ENCODE measurements around the gene NPC1.
"Not testable (repeated sequence)": the region's sequence is repeated elsewhere in the genome, so short reads cannot be mapped to it uniquely, and the experiment has no call there.

Gene NPC1

DNA sequence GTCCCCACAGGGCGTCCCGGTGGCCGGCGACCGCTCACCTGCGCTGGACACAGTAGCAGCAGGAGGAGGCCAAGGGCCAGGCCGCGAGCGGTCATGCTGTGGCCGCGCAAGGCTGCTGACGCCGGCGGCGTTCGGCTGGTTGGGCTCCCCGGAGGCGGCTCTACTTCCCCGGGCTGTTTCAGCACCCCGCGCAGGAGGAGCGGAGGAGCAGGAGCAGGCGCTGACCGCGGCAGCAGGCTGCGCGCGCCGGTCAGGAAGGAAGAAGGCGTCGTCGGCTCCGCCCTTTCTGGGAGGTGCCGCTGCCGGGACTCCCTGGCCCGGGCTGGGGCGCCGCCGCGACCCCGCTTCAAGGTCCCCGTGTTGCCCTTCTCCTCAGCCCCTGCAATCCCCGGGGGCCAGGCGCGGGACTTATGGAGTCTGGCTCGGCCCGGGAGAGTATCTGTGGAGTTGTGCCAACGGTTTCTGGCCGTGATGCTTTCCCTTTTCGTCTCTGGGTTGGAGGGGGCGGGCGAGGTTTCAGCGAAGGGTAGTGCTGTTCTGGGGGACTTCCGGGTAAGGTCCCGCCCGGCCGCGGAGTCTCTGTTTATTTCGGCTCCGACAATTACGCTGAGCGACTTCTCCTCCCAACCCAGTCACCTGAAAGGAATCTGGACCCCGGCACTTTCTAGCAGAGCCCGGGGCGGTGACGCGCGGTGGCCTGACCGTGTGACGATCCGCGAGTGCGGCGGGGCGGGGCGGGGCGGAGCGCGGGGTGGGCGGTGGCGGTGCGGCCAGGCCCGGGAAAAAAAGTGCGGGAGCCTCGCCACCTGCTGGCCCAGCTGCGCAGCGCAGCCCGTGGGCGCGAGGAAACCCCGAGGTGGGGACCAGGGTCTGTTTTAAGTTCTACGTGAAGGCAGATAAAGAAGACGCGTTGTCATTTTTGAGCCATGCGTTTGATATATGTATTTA lies at the start of gene NPC1:
Gene NPC1, minus strand, starts transcription at position 258 of the 948 bp plus-strand sequence. Its CDS starts 163 bp downstream, at position 95.
- DNase-seq (ENCODE audit: extremely low read depth in 1 of 2, low read depth in 1 of 2), result peak; percentile 84 to 87

DNA sequence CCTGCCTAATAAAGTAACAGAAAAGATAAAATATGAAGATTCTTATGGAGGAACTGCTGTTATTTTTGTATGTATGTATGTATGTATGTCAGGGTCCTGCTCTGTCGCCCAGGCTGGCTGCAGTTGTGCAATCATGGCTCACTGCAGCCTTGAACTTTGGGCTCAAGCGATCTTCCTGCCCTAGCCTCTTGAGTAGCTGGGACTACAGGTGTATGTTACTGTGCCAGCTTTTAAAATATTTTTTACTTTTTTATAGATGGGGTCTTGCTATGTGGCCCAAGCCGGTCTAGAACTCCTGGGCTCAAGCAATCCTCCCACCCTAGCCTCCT lies 49.7 kb upstream of the NPC1 start:
- DNase-seq (ENCODE audit: extremely low read depth in 1 of 2, low read depth in 1 of 2), result no peak

DNA sequence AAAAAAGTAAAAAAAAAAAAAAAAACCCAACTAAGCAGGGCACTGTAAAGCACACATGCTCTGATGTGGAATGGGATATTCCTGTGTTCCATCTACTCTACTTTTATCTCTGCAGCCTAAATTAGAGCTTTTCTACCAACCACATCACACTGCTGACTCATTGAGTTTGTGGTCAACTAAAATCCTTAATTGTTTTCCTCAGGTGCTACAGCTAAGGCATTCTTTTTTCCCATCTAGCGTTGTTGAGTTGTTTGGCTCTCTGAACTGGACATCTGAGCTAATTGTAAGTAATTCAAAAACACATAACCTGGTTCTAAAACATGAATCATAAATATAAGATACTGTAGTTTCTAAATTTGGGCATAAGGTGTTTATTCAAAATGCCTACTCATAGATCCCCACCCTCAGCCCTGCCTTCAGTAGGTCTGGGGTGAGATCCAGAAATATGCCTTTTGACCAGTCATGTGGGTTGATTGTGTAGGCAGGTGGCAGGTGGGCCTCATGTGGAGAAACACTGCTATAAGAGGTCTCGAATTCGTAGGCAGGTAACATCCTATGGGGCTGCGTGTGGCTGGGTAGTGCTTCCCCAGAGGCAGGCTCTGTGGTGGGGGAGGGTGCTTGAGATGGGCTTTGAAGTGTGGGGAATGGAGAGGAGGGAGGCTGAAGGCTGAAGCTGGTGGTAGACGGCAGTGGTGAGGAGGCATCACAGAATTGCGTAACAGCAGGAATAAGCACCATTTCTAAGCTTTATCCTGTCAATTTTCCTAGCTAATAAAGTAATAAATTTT lies 49.2 kb upstream of the NPC1 start:
- no peak for DNase-seq (ENCODE audit: extremely low read depth in 1 of 2, low read depth in 1 of 2)

DNA sequence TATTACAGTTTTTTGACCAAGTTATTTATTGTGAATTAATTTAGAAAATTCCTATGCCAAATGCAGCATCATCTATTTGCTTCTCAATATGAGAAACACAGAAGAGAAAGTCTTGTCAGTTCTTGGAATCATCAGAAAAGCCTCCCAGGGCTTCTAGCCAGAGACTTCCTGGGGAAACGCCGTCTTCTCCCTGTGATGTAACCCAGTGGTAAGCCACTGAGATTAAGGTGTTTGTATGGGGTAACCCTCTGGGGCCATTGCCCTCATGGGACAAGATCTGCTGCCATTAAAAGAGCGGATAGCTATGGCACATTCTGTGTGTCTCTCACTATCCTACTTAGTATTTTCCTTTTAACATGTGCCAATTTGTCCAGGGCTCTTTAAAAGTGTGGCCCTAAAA lies 48.4 kb upstream of the NPC1 start:
- DNase-seq (ENCODE audit: extremely low read depth in 1 of 2, low read depth in 1 of 2), result no peak

DNA sequence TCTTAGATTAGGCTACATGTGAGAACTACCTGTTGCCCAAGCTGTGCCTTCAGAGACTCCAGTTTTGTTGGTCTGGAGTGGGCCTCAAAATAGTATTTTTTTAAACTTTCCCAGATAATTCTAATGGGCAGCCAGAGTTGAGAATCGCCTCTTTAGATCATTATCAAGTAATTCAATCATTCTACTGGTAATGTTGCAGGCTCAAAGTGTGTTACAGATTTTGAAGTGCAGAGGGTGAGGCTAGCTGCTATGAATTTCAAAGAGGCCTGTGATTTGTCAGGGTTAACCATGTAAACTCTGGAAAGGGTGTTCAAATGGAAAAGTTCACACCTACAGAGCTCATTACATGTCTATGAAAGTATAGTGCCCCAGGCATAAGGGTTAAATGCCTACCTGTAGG lies 46.3 kb upstream of the NPC1 start:
- no peak for DNase-seq (ENCODE audit: extremely low read depth in 1 of 2, low read depth in 1 of 2)

DNA sequence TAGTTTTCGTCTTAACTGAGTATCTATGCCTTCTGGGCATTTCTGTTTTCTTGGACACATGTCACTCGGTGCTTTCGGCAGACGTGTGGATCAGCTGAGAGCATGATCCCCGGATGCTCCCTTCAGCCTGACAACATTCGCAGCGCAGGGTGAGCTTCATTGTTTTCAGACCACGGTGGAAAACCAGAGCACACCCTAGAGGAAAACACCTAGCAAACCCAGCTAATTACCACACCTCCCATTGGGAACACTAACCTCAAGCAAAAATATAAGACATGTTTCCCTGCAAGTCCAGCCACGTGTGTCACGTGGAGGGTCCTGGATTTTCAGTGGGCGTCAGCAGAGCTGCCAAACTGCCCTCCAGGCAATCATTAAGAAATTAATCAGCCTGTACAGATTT lies 45.4 kb upstream of the NPC1 start:
- DNase-seq (ENCODE audit: extremely low read depth in 1 of 2, low read depth in 1 of 2), result no peak

DNA sequence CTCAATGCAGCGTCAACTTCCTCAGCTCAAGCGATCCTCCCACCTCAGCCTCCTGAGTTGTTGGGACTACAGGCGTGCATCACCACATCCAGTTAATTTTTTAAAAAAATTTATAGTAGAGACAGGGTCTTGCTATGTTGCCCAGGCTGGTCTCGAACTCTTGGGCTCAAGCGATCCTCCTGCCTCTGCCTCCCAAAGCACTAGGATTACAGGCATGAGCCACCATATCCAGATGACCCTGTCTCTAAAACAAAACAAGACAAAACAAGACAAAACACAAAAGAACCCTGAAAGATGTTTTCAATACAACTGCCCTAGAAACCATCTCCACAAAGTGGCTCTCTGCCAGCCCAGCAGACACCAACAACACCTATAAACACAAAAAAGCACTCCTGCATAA lies 45.0 kb upstream of the NPC1 start:
- no peak for DNase-seq (ENCODE audit: extremely low read depth in 1 of 2, low read depth in 1 of 2)

DNA sequence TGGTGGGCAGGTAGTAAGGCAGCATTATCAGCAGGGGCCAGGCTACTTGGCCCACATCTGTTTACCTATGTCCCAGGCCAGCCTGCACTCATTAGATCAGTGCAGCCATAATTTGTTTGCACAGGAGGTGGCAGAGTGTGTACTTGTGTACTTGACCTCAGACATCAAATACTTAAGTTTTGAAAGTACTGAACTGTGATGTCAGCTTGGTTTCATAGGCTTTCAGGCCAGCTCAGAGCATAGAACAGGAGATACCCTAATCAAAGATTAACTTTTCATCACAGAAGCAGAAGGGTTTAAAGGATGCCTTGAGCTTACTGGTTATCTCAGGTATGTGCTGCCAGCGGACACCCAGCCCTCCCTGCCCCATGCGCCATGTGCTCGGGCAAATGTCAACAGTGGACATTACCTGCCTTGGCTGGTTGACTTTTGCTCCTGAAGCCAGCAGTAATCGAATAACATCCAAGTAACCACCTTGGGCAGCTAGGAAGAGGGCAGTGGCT lies 43.2 kb upstream of the NPC1 start:
- DNase-seq (ENCODE audit: extremely low read depth in 1 of 2, low read depth in 1 of 2), result no peak

DNA sequence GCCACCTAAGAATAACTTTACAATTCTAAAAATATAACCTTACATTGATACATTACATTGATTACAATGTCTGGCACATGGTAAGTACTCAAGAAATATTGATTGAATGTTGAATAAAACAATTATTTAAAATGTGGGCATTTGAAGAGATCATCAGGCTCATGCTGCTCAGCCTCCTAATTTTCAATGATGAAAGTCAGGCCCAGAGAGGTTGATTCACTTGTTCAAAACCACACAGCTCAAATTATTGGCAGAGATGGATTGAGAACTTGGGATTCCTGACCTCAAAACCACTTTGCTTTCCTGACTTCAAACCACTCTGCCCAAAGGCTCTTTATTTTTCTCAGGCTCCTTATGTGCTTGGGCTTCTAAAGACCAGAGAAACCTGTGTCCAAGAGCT lies 41.7 kb upstream of the NPC1 start:
- DNase-seq (ENCODE audit: extremely low read depth in 1 of 2, low read depth in 1 of 2), result no peak

DNA sequence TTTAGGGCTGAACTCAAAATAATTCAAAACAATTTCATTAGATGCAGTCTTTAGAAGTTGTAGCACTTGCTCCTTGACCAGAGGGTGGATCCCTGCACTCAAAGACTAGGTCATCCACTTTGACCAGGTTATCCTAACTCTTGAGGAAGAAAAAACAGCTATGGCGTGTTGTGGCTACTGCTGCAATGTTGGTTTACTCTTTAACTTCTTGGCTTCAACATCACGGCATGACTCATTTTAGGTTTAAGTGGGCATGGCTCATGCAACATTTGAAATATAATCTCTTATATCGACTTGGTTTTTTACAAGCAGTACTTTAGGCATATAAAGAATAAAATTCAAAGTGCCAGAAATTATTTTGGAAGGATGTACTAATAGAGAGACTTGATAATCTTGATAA lies 41.0 kb upstream of the NPC1 start:
- no peak for DNase-seq (ENCODE audit: extremely low read depth in 1 of 2, low read depth in 1 of 2)

DNA sequence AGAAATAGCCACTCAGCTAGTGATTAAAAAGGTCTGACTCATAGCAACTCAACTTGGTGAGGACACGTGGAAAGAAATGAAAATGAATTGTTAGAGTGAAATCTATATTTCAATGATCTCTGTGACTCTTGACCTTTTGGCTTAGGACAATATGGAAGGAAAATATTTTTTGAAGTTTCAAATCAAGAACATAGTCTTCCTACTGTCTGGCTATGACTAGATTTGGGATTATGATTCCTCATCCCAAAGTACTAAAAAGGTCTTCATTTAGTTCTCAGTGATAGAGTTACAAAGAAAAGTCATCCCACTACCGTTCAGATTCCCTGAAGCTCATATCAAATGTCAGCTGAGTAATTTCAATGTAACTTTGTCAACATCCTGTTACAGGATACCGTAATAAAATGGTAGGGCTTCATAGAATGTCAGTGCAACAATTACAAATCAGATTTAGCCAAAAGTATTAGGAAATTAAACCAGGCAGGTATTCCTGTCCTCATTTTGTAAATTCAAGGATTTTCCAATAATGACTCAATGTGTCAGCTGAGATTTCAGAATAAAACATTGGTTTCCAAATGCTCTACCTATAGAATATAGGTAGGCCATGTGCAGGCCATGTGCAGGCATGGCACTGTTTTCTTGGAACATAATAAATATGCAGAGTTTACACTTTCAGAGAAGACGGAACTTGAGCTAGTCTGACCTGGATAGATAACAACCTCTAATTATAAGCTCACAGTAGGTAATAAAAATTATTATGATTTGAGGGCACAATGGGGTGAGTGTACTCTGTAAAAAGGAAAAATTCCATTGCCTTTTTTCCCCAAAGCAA lies 40.4 kb upstream of the NPC1 start:
- DNase-seq (ENCODE audit: extremely low read depth in 1 of 2, low read depth in 1 of 2), result no peak

DNA sequence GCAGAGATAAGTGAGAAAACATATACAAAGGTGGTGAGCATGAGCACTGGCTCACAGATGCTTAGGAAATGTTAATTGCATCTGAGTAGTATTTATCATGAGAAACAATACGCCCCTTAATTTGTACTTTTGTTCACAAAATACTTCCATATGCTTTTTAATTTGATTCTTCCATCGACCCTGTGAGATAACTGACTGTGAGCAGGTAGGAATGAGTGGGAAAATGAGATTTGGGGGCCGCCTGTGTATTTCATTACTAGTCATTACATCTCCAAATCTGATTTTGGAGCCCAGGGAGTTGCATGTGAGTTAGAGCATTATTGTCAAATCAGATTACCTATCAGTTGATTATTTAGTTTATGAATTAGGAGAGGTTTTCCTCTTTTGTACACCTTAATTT lies 36.7 kb upstream of the NPC1 start:
- DNase-seq (ENCODE audit: extremely low read depth in 1 of 2, low read depth in 1 of 2), result no peak

DNA sequence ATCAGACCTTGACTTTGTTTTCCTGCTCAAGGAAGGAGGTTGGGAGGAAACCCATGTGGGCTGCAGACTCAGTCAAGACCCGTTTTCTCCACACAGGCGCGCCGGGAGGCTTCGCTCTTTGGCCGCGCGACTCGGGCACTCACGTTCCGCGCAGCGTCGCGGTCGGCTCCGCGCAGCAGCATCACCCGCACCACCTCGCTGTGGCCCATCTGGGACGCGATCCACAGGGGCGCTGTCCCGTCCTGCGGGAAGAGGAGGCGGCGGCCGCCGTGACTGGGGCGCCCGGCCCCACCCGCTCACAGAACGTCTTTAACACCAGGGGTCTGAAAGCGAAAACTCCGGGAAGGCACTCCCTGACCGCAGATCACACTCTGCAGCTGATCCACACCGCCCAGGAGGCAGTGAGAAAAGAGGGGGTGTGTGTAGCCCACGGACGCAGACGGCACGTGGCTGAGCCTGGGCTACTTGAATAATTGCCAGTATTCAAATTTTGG lies 33.1 kb upstream of the NPC1 start:
- no peak for DNase-seq (ENCODE audit: extremely low read depth in 1 of 2, low read depth in 1 of 2)

DNA sequence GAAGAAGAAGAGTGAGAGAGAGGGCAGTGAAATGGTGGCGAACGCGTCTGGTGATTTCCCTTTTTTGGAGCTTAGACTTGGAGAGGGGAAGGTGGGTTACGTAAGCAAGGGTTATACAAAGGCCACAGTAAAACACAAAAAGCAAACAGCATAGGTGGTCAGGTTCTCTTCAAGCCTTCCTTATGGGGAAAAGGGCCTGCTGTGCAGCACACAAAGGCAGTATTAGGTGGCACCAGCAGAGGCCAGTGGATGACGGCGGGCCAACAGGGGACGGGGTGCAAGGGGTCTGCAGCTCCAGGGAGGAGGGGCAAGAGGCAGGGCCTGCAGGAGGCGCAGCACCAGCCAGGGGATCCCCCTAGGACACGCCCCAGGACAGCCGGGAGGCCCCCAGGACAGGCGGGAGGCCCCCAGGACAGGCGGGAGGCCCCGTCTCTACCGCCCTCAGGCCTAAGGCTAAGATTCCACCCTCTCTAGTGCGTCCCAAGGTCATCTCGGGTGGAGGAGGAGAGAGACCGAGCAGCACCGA lies 32.6 kb upstream of the NPC1 start:
- DNase-seq (ENCODE audit: extremely low read depth in 1 of 2, low read depth in 1 of 2), result no peak

DNA sequence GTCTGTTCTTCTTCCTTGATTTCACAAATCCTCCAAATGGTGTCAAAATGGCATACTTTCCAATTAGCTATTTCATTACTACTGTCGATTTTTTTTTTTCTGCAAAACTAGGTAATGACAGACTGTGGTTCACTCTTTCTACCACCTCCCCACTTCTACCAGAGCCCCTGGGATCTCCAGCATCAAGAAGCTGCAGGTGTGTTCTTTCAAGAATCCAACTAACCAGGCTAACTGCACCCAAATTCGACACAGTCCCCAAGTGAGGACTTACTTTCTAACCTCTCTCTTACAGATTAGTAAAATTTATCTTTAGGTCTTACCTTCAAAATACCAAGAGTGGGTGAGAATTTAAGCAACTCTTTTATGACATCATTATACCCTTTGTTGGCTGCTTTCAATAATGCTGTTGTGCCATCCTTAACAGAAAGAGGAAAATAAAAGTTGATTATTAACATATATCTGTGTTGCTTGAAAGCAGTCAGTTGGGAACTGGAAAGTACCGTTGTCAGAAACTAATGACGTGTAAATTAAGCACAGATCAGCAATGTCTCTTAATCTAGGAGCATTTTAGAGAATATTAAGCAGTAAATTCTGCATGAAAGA lies 31.2 kb upstream of the NPC1 start:
- no peak for DNase-seq (ENCODE audit: extremely low read depth in 1 of 2, low read depth in 1 of 2)

DNA sequence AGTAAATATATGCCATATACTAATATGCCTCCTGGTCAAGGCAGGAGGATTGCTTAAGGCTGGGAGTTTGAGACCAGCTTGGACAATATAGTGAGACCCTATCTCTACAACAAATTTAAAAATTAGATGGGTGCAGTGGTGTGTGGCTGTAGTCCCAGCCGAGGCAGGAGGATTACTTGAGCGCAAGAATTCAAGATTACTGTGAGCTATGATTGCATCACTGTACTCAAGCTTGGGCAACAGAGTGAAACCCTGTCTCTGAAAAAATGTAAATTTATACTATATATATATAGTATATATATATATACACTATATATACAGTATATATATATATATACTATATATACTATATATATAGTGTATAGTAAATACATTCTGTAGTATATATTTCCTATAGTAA lies 30.0 kb upstream of the NPC1 start:
- DNase-seq (ENCODE audit: extremely low read depth in 1 of 2, low read depth in 1 of 2), result no peak

DNA sequence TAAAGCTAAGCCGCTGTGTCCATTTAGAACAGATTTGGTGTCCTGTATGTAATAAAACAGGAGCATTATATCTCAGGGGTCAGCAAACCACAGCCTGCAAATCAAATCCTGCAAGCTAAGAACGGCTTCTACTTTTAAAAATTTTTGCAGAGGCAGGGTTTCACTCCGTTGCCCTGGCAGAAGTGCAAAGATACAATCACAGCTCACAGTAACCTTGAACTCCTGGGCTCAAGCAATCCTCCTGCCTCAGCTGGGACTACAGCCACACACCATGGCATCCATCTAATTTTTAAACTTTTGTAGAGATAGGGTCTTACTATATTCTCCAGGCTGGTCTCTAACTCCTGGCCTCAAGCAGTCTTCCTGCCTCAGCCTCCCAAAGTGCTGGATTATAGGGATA lies 28.6 kb upstream of the NPC1 start:
- DNase-seq (ENCODE audit: extremely low read depth in 1 of 2, low read depth in 1 of 2), result no peak

DNA sequence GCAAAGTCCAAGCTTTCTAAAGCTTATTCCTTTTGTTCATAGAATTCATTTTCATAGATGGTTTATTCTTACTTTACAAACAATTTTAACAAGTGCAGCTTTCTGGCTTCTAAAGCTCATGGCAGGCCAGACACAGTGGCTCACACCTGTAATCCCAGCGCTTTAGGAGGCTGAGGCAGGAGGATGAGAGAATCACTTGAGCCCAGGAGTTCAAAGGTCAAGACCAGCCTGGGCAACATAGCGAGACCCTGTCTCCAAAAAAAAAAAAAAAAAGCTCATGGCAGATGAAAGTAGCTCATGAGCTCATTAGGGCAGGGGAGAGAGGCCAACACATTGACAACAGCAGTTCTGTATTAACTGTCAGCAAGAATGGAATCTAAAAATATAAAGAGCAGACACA lies 28.1 kb upstream of the NPC1 start:
- DNase-seq (ENCODE audit: extremely low read depth in 1 of 2, low read depth in 1 of 2), result no peak

DNA sequence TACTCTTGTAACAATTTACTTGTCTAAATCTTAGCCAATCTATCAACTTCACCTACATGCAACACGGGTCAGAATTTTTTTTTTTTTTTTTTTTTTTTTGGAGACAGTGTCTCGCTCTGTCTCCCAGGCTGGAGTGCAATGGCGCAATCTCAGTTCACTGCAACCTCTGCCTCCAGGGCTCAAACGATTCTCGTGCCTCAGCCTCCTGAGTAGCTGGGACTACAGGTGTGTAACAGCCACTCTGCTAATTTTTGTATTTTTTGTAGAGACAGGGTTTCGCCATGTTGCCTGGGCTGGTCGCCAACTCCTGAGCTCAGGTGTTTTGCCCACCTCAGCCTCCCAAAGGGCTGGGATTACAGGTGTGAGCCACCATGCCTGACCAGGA lies 26.8 kb upstream of the NPC1 start:
- DNase-seq (ENCODE audit: extremely low read depth in 1 of 2, low read depth in 1 of 2), result not testable (repeated sequence)

DNA sequence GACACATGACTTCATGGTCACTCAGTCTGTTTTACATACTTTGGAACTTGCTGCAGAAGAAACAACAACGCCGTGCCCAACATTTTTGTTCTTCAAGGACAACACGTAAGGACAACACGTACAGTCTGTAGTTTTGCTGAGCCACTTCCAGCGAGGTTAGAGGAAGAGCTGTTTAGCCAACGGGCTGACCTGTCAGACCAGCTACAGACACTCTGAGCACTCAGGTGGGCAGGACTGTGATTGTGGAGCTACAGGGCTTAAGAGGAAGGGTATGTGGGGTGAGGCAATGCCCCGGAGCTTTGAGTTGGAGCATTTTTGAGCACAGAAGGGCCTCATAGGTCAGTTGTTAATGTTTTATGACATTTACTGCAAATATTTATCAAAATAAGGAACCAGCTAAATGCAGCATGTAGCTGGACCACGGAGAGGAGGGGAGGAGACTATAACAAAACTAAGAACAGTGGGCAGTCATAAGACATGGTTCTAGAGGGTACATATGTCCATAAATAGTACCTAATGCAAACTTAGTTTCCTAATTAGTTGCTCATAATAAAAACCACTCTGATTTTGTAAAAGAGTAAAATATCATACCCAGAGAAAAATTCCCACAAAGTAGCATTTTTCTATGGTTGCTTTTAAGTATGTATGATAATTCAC lies 26.3 kb upstream of the NPC1 start:
- DNase-seq (ENCODE audit: extremely low read depth in 1 of 2, low read depth in 1 of 2), result no peak

Data from stimulated activated CD8-positive, alpha-beta memory T cell treated with anti-CD3 and anti-CD28 coated beads, Interleukin-7, amount 100 ng/mL, for 48 hours (primary cell).